GM19043 (cell line): ENCODE measurements around the gene FERMT1.

ENCODE experiments used
- ATAC-seq: cut with Tn5 transposase; IDR thresholded peaks from one replicate; pipeline ENCODE4 v1.9.1; 2021; ENCODE audit warnings: low read depth; ENCODE audit not compliant: unreplicated experiment

FERMT1 gene, protein sequence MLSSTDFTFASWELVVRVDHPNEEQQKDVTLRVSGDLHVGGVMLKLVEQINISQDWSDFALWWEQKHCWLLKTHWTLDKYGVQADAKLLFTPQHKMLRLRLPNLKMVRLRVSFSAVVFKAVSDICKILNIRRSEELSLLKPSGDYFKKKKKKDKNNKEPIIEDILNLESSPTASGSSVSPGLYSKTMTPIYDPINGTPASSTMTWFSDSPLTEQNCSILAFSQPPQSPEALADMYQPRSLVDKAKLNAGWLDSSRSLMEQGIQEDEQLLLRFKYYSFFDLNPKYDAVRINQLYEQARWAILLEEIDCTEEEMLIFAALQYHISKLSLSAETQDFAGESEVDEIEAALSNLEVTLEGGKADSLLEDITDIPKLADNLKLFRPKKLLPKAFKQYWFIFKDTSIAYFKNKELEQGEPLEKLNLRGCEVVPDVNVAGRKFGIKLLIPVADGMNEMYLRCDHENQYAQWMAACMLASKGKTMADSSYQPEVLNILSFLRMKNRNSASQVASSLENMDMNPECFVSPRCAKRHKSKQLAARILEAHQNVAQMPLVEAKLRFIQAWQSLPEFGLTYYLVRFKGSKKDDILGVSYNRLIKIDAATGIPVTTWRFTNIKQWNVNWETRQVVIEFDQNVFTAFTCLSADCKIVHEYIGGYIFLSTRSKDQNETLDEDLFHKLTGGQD

DNA sequence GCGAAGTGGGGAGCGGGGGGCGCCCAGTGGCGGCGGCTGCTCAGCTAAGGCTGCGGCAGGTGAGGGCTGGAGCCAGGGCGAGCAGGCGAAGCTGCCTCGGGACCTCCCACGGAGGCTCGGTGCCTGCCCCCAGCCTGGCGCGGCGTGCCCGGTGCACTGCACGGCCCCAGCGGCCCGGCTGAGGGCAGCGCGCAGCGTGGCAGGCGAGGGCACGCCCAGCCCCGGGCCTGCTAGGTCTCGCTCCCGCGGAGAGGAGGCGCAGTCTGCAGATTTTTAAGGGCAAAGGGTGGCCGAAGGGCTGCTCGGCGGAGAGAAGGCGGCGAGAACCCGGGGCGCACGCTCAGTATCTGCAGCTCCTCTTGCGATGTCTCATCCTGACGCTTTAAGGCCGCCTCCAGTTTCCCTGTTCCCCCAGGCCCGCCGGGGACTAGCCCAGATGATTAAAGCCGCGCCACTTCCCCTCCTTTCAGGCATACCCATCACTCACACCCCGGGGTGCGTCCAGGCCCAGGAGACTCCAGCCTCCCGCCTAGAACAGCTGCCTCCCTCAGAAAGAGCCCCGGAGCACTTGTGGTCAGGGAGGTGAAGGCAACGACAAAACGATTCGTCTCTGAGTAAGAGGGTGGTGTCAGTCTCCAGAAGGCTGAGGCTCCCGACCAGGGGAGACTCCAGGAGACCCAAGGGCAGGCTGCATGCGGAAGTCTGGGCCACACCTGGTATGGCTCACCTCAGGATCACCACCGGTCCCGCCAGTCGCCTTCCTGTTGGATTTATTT lies at the start of gene FERMT1:
Gene FERMT1, minus strand, starts transcription at position 158 of the 776 bp plus-strand sequence. CDS start 3,476 bp downstream, outside the sequence.
- ATAC-seq, result peak; percentile 50

DNA sequence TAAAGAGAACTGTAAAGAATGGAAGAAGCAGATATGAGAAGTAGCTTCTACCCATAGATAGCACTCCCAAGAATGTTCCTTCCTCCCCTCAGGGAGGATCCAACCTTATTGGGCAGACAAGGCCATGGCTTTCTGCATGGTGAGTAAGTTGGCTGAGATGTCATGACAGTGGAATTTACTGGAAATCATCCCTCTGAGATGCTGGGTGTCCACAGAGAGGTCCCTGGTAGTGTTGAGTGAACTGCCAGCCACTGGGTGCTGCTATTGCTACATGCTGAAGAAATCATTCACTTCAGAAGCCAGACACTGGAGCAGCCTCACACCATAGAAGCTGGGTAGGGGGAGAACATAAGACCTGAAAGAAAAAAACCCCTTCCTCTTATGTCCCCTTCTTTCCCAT lies 46.4 kb upstream of the FERMT1 start:
- ATAC-seq, result no peak

DNA sequence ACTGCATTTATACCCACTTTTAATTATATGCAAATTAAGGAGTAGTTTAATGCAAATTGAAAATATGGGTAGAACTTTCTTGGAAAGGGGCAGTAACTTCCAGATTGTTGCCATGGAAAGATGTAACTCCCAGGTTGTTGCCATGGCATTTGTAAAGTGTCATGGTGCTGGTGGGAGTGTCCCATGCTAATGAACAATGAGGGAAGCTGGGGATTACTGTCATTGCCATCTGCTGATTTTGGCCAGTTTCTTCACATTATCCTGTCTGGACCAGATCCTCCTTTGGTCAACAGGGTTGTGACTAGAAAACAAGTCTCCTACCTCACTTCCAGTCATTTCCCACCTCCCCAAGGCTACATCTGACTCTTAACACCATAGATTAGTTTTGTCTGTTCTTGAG lies 45.4 kb upstream of the FERMT1 start:
- ATAC-seq, result no peak

DNA sequence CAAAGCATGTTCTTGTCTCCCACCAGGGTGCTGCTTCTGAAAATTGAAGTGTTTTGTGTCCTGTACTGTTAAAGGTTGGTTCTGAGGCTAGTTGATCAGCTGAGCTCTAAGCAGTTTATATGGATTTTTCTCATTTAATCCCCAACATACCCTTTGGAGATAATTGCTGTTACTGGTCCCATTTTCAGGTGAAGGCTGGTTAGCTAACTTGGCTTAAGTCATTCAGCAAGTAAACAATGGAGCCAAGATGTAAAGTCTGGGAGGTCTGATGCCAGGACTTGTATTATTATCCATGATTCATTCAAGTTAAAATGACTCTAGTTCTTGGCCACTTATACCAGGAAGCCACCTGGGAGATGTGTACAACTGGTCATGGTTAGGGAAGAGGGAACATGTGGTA lies 42.5 kb upstream of the FERMT1 start:
- ATAC-seq, result no peak

DNA sequence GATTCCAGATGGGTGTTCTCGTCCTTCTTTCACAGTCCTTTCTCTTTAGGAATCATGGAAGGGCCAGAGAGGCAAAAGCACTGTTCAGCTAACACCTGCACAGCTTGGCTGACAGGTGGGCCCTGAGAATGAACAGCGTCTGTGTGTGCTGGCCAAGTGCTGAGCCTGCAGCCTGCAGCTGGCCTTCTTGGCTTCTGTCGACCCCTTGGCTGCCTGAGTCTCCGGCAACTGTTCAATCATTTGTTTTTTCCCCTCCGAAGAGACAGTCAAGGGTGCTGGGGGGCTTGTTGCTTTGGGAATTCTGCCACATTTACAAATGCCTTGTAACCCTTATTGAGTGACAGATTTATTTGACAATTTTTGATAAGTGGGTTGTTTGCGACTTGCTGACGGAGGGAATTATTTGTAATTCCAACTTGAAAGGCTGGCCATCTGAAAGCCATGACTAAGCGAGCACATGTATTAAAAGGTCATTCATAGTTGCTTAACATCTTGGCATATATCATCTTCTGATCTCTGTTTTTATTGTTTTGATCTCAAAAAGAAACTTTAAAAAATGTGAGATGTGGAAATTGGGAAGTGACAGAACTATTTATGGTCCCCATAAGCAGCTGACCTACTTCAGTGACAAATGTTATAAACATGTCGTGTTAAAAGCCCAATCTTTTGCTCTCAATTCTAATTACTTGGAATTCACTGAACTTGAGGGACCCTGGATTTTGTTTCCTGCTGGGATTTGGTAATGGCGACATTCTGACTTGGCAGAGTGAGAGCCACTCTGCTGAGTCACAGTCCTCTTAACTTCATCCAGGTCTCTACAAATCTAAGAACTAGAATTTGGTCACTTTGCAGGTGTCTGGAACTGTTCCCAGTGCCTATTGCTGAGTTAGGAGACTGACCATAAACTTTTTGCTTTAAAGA lies 41.9 kb upstream of the FERMT1 start:
- no peak for ATAC-seq

DNA sequence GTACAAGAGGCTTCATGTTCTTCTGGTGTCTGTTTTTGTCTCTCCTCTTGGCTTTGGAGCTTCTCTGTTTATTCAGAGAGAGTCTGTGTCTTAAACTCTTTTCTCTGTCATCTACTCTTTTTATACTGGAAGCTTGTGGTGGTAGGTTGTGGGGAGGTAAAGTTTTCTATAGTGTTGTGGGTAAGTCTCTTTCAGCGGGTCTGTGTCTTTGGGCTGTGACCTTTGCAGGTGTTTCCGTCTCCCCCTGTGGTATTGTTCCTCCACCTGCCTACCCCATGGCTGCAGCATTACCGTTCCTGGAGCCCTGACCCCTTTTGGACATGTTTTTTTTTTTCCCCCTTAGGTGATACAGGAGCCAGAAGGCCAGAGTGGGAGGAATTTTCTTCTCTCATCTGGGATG lies 37.9 kb upstream of the FERMT1 start:
- no peak for ATAC-seq

DNA sequence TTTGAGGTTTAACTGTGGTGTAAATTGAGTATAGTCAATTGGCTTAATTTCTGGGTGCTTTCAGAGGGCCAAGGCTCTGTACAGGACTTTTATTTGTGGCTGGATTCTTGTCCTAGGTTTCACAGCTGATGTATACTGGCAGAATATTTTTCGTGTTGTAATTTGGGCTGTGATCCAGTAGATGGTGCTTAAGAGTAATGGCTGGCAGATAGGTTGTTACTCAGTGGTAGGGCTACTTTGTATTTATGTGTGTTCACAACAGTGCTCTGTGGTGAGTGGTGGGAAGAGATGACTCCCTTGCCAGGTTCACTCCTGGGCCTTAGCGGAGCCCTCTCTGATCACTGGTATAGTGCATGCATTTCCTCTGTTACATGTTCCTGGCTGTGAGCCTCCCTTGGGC lies 34.5 kb upstream of the FERMT1 start:
- no peak for ATAC-seq

DNA sequence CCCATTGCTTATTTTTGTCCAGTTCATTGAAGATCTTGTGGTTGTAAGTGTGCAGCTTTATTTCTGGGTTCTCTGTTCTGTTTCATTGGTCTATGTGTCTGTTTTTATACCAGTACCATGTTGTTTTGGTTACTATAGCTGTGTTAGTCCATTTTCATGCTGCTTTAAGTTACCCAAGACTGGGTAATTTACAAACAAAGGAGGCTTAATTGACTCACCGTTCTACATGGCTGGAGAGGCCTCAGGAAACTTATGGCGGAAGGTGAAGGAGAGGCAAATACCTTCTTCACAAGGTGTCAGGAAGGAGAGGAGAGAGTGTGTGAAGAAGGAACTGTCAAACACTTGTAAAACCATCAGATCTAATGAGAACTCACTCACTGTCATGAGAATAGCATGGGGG lies 29.9 kb upstream of the FERMT1 start:
- no peak for ATAC-seq

DNA sequence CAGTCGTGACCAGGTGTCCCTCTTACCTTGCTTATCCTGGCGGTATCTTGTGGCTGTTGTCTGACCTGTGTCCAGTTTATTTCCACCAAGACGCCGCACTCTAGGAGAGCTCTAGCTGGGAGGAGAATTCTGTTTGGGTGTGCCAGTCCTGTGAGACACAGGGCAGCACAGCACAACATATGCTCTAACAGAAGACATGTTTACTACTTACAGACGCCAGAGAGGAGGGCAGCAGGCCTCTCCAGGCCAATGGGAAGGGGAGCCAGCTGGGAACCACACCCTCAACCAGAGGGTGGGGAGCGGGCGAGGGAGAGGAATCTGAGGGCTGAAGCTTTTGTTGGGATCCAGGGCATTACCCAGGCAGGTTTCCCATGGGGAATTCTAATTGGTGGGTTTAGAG lies 25.2 kb upstream of the FERMT1 start:
- no peak for ATAC-seq

DNA sequence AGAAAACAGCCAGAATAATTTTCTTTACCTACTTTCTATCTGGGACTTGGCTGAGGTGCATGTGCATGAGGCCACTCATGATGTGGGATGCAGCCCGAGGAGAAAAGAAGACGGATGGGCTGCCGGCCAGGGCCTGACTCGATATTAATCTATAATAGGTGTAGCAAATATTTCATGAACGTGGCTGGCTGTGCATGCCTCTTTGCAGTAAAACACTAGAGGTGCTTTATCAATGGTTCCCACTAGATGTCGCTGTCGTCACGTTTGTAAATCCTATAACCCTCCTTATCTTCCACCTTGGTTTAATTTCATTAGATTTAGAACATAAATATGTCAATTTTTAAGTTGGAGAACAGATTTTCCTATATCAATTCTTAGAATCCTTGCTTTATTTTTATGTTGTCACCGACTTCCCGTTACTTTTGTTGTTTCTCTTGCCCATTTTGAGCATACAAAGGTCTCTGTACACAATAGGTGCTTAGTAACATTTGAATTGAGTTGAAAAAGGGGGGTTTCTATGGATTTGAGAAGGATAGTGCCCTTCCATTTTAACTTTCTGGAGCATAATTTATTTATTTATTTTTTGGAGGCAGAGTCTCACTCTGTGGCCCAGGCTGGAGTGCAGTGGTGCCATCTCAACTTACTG lies 19.6 kb upstream of the FERMT1 start:
- peak; percentile 77 for ATAC-seq

DNA sequence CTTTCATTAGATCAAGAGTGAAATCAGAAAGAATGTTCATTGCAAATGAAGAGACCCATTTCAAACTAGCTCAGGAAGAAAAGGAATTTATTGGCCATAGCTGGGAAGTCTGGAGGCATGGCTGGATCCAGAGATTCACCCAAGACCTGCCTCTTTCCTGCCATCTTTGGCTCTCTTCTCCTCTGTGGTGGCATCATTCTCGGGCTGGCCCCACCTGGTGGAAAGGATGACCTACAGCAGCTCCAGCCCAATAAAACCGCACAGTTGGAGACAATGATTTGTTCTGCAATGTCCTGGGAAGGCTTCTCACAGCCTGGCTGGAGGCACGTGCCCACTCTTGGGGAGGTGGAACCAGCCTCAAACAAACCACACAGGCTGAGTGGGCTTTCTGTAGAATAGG lies 18.1 kb upstream of the FERMT1 start:
- no peak for ATAC-seq

DNA sequence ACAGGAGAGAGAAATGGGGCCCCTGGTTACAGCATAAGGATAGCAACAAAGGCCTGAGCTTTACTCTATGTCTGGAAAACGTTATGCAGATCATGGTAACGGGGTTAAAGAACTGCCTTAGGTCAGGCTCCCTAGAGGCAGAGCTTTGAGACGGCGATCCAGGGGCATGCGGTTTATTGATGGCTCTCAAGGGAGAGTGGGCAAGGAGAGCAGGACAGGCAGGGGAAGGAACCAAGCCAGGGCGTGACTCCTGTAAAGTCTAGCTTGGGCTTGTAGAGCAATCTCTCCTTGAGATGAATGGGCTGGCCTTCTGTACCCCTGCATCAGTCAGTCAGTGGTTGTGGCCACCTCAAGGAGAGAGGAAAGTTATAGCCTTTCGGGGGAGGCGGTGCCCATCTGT lies 12.5 kb upstream of the FERMT1 start:
- no peak for ATAC-seq

DNA sequence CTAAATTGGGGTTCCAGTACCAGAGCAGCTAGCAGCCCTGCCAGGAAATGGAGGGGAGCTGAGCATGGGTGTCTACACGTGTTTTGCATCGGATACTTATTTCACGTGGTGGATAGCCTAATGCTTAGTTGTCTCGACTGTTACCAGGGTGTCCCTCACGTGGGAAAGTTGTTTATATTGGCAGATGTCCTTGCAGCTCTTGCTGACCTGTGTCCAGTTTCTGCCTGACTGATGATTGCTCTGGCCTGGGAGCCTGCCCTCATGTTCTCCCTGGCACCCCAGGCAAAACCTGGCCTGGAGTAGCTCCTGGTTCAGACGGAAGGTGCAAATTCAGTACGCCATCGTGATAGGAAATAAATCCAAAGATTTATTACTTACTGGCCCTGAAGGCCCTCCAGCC lies 11.8 kb upstream of the FERMT1 start:
- no peak for ATAC-seq

DNA sequence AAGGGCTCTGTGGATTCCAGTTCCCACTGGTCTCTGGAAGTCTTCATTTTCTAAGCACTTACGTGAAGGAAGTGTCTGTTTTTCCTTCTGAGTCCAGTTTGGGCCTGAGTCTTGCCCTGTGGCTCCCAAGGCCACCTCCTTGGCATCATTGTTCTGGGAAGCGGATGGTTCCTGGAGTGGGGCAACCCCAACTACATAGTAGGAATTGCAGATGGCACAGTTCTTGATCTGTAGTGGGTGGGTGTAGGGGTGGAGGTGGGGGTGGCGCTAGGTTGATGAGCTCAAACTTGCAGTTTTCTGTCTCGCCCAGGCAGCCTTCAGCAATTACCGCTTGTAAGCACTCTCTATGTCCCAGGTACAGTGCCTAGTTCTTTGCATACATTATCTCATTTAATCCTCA lies 7.2 kb upstream of the FERMT1 start:
- ATAC-seq, result no peak

DNA sequence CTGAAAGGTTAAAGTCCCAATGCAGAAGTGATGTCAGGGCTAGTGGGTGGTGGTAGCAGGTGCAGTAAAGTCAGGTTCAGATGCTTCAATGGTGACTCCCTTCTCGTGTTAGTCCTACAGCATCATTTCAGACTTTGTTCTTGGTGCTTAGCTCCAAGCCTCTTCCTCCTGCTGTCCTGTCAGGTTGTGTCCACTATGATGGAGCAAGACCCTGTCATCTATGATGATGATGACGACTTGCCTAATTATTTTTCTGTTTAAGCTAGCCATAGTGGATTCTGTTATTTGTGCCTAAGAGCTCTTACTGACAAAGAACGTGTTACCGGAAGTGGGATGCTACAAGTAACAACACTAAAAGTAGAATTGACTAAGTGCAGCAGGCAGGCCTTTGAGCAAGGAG lies 5.0 kb upstream of the FERMT1 start:
- no peak for ATAC-seq

DNA sequence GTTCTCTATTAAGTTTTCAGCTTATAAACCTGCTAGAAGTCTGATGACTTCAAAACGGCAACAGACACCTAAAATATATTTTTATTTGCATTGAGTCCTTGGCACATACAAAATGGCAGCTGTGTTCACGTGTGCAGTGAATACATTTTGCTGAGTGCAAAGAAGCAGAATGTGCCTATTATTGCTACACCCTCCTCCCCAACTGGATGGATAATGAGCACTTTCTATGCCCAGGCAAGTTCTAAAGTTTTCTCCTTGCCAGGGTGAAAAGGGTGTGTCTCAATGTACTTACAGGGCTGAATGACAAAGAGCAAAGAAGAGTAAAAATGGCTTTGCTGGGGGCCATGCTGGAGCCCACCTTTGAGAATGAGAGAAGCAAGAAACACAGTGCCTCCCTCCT lies 4.0 kb upstream of the FERMT1 start:
- ATAC-seq, result no peak

DNA sequence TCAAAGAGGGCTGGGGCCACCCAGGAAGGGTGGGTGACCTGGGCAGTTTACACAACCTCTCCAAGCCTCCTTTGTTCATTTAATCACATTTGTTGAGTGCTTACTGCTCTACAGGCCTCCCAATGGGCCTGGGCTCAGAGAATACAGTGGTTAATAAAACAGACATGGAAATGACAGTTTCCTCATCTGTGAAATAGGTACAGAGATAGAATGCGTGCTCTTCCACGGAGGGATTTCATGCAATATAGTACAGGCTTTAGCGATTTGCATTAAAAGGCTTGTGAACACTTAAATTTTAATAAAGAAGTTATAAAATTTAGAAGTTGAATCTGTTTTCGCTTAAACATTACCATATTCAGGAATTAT lies 802 bp upstream of the FERMT1 start:
- no peak for ATAC-seq

DNA sequence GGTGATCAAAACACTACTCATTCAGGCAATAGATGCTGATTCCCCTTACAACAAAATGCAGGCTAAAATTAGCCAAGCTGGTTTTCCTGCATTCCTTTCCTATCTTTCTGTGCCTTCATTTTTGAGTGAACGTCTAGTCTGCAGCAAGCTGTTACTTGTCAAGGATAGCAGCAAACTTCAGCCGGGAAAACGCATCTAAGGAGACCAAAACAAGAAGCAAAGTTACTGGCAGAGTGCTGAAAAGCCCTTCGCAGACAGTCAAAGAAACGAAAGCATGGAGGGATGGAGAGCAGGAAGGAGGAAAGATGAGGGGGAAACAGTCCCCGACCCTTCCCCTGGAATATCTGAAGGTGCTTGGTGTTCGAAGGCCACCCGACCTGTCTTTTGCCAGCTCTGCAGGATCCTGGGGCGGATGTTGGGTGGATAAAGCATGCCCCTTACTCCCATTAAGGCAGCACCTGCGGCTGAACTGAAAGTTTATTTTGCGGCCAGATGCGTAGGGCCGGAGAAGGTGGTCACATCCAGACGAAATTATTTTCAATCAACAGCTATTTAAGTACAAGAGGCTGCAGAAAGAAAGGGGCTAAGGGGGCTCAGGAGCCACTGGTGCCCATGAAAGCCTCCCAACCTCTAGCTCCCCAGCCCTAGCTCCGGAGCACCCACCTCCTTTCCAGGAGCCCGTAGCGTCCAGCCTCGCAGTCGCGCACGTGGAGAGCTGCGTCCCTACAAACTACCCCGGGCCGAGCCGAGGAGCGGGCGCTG lies 538 bp downstream of the FERMT1 start:
- ATAC-seq, result peak; percentile 16

DNA sequence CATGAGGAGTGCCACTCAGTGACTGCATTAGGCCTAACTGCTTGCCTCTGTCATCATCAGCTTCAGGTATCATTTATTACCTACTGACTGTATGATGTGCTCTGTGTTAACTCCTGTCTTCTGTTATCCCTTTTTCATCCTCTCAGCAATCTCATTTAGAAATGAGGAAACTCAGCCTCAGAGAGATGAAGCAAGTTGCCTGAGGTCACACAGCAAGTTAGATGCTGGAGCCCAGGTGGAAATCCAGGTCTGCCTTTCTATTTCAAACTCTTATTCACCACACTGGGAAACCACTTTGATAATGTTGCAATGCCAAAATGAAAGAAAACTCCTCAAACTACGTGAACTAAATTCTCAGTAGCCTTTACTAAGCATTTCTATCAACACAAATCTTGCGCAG lies 1.3 kb downstream of the FERMT1 start:
- ATAC-seq, result no peak
